ENCODE measurements around the gene SHH. TPM values are rescaled to one million over a fixed set of nuclear protein-coding genes. Genes with fewer than 3 reads are reported as not detected.

SHH gene
- total and polyA plus RNA-seq, 2 of the 13 experiments (the other 11 are each of a cell fraction or from before 2014, with no cell fraction given), result 1.9 to 3.4 TPM

GRCh38 chr7:155844526-155844925 is 32.3 kb upstream of the SHH start (continued):
- TF ChIP-seq HNF1A (IDR thresholded peaks at IDR 0.05; ENCODE audit: low read depth) (no peak), HNF1A (CRISPR knock-in tag; IDR thresholded peaks at IDR 0.05; ENCODE audit: borderline replicate concordance) (no peak), USF2 (IDR thresholded peaks at IDR 0.05; ENCODE audit: low read depth, low read length) (no peak), USF2 (CRISPR knock-in tag; IDR thresholded peaks at IDR 0.05; ENCODE audit: borderline replicate concordance) (no peak)

- peak; percentile 78 for ATAC-seq
- Histone ChIP-seq H3K27ac (ENCODE audit: extremely low read length, insufficient read depth, low read length) (no peak overlapping the region), H3K27me3 (ENCODE audit: control insufficient read depth in 1 of 2, insufficient read depth in 2 of 2, low read length in 2 of 2) (peaks cover 10 to 82% of the 10 kb centered on the region in 2 experiments; a peak in 4 of 5 replicates), H3K4me1 (ENCODE audit: insufficient read depth, low read length) (peaks cover 15% of the 10 kb centered on the region), H3K9me3 (ENCODE audit: low read length) (no peaks in the 10 kb centered on the region), H3K9ac (ENCODE audit: insufficient read depth, low read depth, low read length) (no peak overlapping the region), H3K4me3 (replicated peaks in 1 of 3; ENCODE audit: insufficient read depth in 1 of 3, low read depth in 2 of 3, low read length in 3 of 3) (peak overlapping the region in 1 of 3 experiments; percentile 43; a peak in 1 of 6 replicates), H2AFZ (ENCODE audit: low read length) (no peak overlapping the region), H3K36me3 (replicated peaks in 1 of 2; ENCODE audit: control insufficient read depth in 1 of 2, insufficient read depth in 2 of 2, low read length in 2 of 2) (no peaks in the 10 kb centered on the region), H3K79me2 (ENCODE audit: insufficient read depth, low read length) (no peaks in the 10 kb centered on the region), H3K4me2 (ENCODE audit: low read depth, low read length) (peak overlapping the region; percentile 61; the same call in 1 of the 2 replicates), H4K20me1 (ENCODE audit: insufficient read depth, low read length) (no peaks in the 10 kb centered on the region)
- in situ Hi-C loops (cut with HindIII; ENCODE audit: extremely low pct_ligation_motif_present, low pct_unique_long_range_greater_than_20kb), result no loop called here
- FAIRE-seq, result no peak
- DNase-seq (ENCODE audit: low spot score), result peak; percentile 51
- BruUV-seq (replicated peaks), result no TSS peak
- intact Hi-C loops (cut with micrococcal nuclease; ENCODE audit: unreplicated experiment), result no loop called here
- ChIA-PET POLR2A (interaction anchor here (0.9 to 1.3 kb wide), 4 partner anchors 20 to 118 kb away, joined by 3 to 5 read pairs (median 3); no protein-coding TSS in a partner anchor), CTCF (ENCODE audit: low intra/inter-chr PET ratio, low total read pairs) (no interaction called here)
- 0% methylated on average over 3 of the region's 14 CpGs for WGBS (ENCODE audit: low lambda C conversion rate)
- TF ChIP-seq ZNF616 (CRISPR knock-in tag; IDR thresholded peaks at IDR 0.05; ENCODE audit: low read depth) (no peak), SALL2 (CRISPR knock-in tag; IDR thresholded peaks at IDR 0.05) (no peak), PTBP1 (IDR thresholded peaks at IDR 0.05; ENCODE audit: low read depth, low read length, poor library complexity, severe bottlenecking) (no peak), REST (IDR thresholded peaks at IDR 0.05; ENCODE audit: borderline replicate concordance in 1 of 2, low read depth in 1 of 2, low read length in 2 of 2) (no peak), MXD3 (CRISPR knock-in tag; IDR thresholded peaks at IDR 0.05) (0 out of 2 replicates have a peak, but pooled peaks have one; percentile 21), CREB1 (IDR thresholded peaks at IDR 0.05) (no peak), CREB1 (CRISPR knock-in tag; IDR thresholded peaks at IDR 0.05) (no peak), SP140L (CRISPR knock-in tag; IDR thresholded peaks at IDR 0.05; ENCODE audit: borderline replicate concordance) (no peak), ZMYM3 (CRISPR knock-in tag; IDR thresholded peaks at IDR 0.05) (no peak)
Observed at GRCh38 chr7:155844019-155844453, 31.8 kb upstream of the SHH start.

Data from HepG2 (cell line).